NOMO-1 treated with DMSO at 0.1 percent for 48 hours (cell line): ENCODE measurements around the gene COPS3.

Source experiments
- DNase-seq: peaks from one replicate; lab custom pipeline; 2025; ENCODE audit not compliant: unreplicated experiment; lab: John Stamatoyannopoulos, UW

The COPS3 gene

GRCh38 chr17:17280613-17281549 lies at the start of gene COPS3:
Gene COPS3 (minus strand): TSS chr17:17281246. CDS start chr17:17281186, 60 bp downstream.
- DNase-seq: peak; percentile 96

GRCh38 chr17:17328251-17328650 lies 47.2 kb upstream of the COPS3 start:
- DNase-seq: no peak

GRCh38 chr17:17326275-17326875 lies 45.3 kb upstream of the COPS3 start:
- no peak for DNase-seq

- no peak for DNase-seq
Observed at GRCh38 chr17:17325816-17326215, 44.8 kb upstream of the COPS3 start.

- DNase-seq: no peak
Observed at GRCh38 chr17:17325228-17325627, 44.2 kb upstream of the COPS3 start.

GRCh38 chr17:17324616-17325015 lies 43.6 kb upstream of the COPS3 start:
- no peak for DNase-seq

- no peak for DNase-seq
Observed at GRCh38 chr17:17322516-17323510, 41.8 kb upstream of the COPS3 start.

- no peak for DNase-seq
Observed at GRCh38 chr17:17321356-17322025, 40.4 kb upstream of the COPS3 start.

GRCh38 chr17:17320911-17321220 lies 39.8 kb upstream of the COPS3 start:
- no peak for DNase-seq

- DNase-seq: no peak
Observed at GRCh38 chr17:17320188-17320910, 39.3 kb upstream of the COPS3 start.

GRCh38 chr17:17315142-17315821 lies 34.2 kb upstream of the COPS3 start:
- DNase-seq: no peak

- DNase-seq: no peak
Observed at GRCh38 chr17:17314501-17315071, 33.5 kb upstream of the COPS3 start.

- DNase-seq: peak; percentile 31
Observed at GRCh38 chr17:17313350-17313991, 32.4 kb upstream of the COPS3 start.

GRCh38 chr17:17309356-17309755 lies 28.3 kb upstream of the COPS3 start:
- no peak for DNase-seq

GRCh38 chr17:17305281-17305801 lies 24.3 kb upstream of the COPS3 start:
- DNase-seq: peak; percentile 63

GRCh38 chr17:17304521-17304985 lies 23.5 kb upstream of the COPS3 start:
- DNase-seq: no peak

- no peak for DNase-seq
Observed at GRCh38 chr17:17303847-17304490, 22.9 kb upstream of the COPS3 start.
